GM21717 (cell line): ENCODE data around the gene CELF3.
"Not testable (repeated sequence)": the region's sequence is repeated elsewhere in the genome, so short reads cannot be mapped to it uniquely, and the experiment has no call there.

ENCODE experiments used
- ATAC-seq: cut with Tn5 transposase; IDR thresholded peaks from one replicate; pipeline ENCODE4 v1.9.1; 2021; ENCODE audit warnings: mild to moderate bottlenecking, moderate library complexity; ENCODE audit not compliant: unreplicated experiment

The CELF3 gene

GRCh38 chr1:151716771-151717631, at the start of gene CELF3:
CELF3 (minus strand) TSS chr1:151716803; CDS start chr1:151716020, 783 bp downstream.
- ATAC-seq, result no peak

GRCh38 chr1:151763990-151764389, 47.4 kb upstream of the CELF3 start:
- ATAC-seq, result no peak

DNA sequence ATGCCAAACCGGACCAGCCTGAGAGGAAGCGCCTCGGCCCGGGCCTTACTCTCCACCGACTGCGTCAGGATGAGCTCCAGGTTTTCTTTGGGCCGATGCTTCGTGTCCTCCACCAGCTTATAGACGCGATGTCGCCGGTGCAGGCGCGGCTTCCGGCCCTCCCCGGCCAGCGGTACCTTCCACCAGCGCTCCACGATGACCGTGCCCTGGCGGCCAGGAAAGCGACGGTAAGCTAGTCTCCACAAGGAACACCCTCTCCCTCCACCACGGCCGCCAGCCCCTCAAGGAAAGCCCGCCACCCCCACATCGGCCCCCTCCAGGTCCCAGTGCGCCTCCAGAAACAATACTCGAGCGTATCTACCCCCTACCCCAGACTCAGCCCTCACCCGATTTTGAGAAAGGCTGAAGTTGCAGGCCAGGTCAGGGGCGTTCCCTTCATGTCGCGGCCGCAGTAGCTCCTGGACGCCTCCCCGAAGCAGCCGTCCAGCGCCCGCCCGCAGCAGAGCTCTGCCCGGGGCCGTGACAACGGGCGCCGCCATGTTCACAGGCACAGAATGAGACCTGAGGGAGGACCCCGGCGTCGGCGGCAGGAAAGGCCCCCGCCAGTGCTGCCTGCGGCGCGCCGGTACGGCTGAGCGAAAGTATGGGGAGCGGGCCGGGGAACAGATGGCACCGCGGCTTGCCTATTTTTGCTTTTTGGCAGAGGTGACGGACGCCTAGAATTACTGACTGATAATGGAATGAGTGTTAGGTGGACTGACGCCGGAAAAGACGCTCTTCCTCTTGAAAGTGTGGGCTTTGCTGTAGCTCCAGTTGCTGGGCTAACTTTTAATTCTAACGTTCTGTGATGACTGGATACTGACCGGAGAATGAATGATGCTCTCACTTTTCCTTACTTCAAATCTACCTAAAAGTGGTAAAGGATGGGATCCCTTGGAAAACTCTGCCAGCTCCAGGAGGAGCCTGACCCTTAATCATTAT, 46.6 kb upstream of the CELF3 start, which contains the start of gene MRPL9:
TSS of gene MRPL9 (minus strand) at position 556 of the 981 bp plus-strand sequence. CDS start at position 539, 17 bp downstream.
- peak; percentile 90 for ATAC-seq

DNA sequence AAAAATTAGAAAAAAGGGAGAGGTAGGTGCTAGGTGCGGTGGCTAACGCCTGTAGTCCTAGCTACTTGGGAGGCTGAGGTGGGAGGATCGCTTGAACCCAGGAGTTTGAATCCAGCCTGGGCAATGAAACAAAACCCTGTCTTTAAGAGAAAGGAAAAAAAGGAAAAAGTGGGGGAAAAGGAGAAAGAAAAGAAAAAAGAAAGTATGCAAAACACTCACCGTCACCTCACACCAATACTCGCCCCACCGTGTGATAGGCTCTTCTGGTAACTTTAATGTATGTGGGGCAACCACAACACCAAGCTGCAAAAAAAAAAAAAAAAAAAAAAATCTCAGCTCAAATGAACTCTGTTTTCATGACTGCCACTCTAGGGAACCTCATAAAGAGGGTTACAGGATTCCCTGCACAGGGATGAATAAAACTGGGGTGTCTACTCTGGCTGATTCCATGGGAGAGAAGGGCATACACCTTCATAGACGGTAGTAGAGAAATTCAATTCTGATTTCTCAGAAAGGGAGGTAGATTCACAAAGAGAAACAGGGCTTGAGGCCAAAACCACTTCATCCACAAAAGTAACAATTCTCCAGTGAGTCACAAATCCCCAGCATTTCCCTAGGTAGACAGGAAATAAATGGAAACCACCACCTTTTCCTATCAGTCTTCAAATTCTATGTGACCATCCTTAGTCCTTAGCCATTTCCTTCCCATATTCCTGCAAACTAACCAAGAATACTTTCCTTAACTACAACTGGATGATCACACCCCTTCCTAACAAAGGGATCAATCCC, 44.2 kb upstream of the CELF3 start:
- ATAC-seq, result no peak

DNA sequence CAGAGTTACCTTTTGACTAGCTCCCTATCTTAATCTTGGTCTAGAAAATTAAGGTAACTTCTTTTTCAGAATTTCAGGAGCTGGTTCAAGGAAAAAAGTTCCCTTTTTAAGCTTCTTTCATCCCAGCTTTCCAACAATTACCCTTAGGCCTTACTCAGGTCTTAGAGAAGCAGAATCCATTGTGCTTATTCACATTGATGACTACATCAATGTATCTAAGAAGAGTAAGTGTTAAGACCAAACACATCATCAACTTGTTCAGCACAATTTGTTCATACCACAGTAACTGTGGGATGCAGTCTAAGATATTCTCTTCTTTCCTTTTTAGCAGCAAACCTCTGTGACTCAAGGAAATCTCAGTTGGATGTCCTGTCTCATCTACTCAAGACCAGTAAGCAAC, 42.6 kb upstream of the CELF3 start:
- no peak for ATAC-seq

DNA sequence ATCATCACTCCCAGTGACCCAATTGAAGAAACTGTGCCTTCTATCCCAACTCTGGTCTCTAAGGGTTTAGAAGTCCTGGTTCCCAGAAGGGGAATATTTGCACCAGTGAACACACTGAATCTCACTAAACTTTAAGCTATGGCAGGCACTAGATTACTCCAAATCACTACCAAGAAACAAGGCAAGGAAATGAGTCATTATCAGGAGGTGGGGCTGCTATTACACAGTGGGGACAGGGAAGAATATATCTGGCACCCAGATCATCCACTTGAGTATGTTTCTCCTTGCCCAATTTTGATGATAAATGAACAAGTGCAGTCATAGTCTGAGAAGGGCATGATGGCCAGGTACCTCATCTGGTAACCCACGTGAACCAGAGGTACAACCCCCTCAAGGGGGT, 39.7 kb upstream of the CELF3 start:
- ATAC-seq, result no peak

- ATAC-seq, result no peak
Measured at GRCh38 chr1:151741516-151741915, 24.9 kb upstream of the CELF3 start.

DNA sequence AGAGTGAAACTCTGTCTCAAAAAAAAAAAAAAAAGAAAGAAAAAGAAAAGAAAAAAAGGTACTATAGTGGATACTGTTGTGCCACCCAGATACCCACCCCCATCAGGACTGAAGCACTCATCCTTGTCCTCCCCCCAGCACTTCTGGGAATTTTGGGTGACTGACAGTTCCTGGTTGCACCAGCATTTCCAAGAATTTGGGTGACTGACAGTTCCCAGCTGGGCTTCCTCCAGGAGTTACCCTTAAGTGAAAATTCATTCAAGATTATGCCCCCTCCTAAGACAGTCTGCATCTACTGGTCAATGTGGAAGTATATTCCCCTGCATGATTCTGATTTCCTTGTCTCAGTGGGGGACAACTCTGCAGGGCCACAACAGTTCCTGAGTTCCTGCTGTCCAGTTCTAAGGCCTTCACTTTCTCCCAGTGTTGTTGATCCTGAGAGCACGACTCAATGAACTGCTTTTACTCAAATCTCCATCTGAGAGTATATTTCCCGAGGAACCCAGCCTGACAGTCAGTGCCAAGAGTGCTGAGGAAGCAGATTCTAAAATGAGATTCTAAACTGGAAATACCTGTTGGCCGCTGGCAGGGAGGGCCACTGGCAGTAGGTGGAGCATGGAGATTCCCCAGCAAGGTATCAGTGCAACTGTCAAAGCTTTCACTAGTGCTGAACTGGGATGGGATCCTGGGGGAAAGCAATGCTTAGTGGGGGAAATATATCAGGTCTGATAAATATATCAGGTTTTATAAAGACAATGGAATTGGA, 23.2 kb upstream of the CELF3 start:
- ATAC-seq, result no peak

DNA sequence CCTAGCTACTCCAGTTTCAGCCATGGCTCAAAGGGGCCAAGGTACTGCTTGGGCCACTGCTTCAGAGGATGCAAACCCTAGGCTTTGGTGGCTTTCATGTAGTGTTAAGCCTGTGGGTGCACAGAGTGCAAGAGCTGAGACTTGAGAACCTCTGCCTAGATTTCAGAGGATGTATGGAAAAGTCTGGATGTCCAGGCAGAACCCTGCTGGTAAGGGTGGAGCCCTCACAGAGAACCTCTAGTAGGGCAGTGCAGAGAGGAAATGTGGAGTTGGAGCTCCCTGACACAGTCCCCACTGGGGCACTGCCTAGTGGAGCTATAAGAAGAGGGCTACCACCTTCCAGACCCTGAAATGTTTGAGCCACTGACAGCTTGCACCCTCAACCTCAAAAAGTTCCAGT, 20.9 kb upstream of the CELF3 start:
- no peak for ATAC-seq

DNA sequence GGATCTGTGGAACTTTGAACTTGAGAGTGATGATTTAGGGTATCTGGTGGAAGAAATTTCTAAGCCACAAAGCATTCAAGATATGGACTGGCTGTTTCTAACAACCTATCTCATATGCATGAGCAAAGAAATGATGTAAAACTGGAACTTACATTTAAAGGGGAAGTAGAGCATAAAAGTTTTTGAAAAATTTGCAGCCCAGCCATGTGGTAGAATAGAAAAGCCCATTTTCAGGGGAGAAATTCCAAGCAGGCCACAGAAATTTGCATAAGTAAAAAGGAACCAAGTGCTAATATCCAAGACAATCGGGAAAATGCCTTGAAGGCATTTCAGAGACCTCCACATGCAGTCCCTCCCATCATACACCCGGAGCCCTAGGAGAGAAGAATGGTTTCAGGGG, 20.4 kb upstream of the CELF3 start:
- ATAC-seq, result no peak

- ATAC-seq, result not testable (repeated sequence)
Measured at GRCh38 chr1:151733995-151734394, 17.4 kb upstream of the CELF3 start.

- ATAC-seq, result no peak
Measured at GRCh38 chr1:151733126-151733525, 16.5 kb upstream of the CELF3 start.

- no peak for ATAC-seq
Measured at GRCh38 chr1:151729966-151730291, 13.3 kb upstream of the CELF3 start.

DNA sequence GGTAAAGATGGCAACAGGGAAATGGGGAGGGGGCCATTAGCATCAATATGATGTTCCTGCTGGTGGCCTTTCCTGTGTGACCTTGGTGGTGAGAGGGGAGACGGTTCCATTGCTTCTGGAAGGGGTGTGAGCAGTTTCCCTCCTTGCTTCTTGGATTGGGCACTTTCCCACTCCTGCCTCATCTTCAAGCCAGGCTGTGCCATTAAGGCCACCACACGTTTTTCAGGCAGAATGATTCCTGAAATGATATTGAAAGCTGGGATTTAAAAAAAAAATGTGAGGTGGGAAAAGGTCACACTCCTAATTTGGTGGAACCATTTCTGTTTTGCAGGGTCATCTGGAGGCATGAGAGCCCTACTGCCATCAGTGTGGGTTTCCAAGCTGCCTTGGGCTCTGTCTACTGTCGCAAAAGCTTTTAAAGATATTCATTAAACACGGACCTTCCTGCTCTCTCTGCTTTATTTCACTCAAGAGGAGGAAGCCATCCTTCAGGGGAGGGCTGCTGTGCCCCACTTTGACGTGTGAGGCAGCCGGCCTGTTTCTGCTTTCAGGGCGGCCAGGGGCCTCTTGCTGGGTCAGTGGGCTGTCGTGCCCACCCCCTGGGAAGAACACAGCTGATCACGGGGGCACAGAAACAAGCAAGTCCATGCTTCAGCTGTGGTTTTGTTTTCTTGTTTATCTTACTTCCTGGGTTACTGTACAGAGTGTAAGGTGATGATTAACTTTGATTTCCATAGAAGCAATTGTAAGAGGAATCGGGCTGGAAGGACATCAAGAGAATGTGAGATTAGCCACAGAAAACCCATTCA, 12.8 kb upstream of the CELF3 start:
- ATAC-seq, result no peak

DNA sequence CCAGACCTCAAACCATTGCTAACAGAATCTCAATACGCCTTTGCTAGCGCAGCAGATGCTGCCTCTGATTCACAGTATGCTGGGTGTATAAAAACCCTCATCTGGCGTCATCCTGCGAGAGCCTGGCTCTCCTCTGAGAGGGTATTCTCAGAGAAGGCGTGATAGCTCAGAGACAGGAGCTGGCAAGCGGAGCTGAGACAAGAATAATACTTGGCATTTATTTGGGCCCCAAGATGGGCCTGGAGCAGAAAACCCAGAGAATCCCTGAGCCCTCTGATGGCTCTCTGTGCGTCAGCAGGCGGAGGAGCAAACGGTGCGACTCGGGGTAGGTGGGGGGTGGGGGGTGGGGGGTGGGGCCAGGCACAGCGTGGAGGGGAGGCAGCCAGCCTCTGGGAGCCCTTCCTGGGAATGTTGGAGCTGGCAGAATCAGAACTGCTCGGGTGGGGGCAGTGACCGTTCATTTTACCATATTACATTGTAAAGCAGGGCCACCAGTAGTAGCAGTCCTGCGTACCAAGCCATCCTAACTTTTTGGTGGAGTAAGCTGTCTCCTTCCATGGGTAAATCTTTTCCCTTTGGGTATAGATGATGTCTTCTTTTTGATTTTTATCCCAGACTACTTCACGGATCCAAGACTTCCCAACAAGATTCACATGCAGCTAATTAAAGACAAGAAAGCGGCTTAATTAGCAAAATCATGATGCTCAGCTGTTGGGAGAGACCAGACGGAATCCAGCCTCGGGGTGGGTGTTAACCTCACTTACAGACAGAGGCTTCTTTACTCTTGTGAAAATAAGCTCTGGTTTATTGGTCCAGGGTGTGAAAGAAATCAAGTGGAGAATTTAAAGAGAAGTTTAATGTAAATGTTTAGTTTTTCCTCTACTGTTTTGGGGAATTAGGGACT, 11.8 kb upstream of the CELF3 start:
- ATAC-seq, result no peak

DNA sequence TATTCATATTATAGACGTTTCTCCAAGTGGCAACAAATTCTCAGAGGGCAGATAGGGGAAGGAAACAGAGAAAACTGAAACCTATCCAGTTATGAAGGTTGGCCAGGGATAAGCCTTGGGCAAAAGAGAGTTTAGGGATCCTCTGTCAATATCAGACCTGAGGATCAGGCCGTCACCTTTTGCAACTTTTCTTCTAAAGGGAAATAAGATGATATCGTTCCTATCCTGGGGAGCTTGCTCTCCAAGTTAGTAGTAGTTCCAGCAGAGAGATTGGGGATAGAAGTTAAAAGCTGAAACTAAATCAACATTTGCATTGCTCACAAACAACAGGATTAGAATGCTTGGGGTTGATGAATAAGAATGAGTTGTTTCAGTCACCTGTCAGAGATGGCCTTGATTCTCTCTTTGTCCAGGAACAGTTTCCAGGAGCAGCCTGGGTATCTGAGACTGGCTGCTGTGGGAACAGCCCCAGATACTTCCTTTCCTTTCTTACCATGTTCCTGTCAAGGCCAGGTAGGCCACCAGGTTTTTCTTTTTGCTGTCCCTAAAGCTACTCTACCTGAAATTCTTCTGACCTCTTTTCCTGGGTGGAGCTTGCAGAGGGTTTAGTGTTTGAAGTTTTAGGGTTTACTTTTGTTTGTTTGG, 7.2 kb upstream of the CELF3 start:
- no peak for ATAC-seq

GRCh38 chr1:151721788-151722510, 5.3 kb upstream of the CELF3 start:
- no peak for ATAC-seq
